T47D (cell line): ENCODE data around the gene MRPL16.
A peak's percentile ranks its signal among the peaks of the same experiment; 100 is the strongest.
"Not testable (repeated sequence)": the region's sequence is repeated elsewhere in the genome, so short reads cannot be mapped to it uniquely, and the experiment has no call there.

ENCODE experiments used
- DNase-seq, 2 experiments: peaks; one replicate each; pipeline versions ENCODE4 v3.0.0 to v3.0.0-alpha.2; 2011 to 2012; ENCODE audit warnings: low read depth in 1 of 2, low spot score in 1 of 2
- JUND ChIP-seq: IDR thresholded peaks from 2 replicates; pipeline ENCODE4 v1.6.1; 2012; ENCODE audit warnings: low read depth
- in situ Hi-C: cut with HindIII; loops from 2 replicates; pipeline ENCODE4 v1.10.0; 2016; ENCODE audit warnings: low sequenced_read_pairs, low pct_unique_long_range_greater_than_20kb

MRPL16 gene

DNA sequence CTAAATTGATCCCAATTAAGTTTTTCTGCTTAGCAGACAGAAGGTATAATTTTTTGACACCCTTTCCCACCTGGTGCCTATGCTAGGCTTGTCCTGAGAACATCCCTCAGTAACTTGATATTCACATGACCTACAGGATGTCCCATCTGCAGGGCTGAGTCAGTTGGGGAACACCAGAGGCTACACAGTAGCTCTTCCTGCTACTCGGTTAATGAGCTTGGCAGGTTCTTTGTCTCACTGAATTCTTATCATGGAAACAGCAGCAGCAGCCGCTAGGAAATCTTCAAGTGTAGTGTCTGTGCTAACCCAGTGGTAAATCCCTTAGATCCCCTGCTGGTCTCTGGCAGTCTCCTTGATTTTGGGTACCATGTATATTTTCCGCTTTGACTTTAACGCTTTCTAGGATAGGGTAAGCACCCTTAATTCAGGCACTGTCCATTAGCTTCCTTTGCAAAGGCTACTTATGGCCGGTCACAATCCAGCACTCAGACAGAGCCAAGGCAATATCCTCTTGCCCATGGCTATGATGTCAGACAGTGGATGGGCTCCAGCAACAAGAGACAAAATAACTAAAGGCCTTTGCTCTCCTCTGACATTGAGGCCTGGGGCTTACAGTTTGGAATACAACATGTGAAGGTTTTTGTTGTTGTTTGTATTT lies 8.5 kb downstream of the MRPL16 start:
- TF ChIP-seq JUND: no peak
- in situ Hi-C loops: no loop called here

GRCh38 chr11:59801160-59801706 lies 9.3 kb downstream of the MRPL16 start:
- DNase-seq: no peak
- TF ChIP-seq JUND: no peak
- in situ Hi-C loops: no loop called here

More for the DNA sequence above, 8.5 kb downstream of the MRPL16 start:
- no peak for DNase-seq

DNA sequence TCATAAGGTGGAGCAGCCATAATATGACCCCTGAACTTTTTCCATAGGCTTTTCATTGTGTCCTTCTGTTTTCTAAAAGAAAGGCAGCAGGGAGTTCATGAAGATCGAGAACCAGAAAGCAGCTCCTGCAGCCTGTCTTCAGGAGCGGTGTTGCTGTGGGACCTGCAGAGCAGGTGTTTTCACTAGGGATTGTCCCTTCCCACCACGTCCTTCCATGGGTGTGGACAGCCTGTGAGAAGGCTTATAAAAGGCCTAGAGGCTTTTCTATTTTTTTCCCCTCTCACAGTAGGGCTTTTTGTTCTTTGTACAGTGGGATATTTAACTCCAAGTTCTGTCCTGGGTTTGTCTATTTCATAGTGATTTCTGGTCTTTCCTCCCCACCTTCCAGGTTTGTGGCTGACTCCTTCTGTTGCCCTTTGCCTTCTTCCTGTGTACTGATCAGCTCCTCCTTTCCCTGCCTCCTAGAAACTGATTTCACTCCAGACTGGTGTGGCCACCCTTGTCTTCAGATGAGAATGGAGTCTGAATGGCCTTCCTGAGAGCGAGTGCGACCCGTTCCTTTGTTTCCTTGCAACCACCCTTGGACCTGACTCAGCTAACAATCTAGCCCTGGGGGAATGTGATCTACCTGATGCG lies 10.1 kb downstream of the MRPL16 start:
- DNase-seq: no peak
- in situ Hi-C loops: no loop called here
- no peak for TF ChIP-seq JUND

DNA sequence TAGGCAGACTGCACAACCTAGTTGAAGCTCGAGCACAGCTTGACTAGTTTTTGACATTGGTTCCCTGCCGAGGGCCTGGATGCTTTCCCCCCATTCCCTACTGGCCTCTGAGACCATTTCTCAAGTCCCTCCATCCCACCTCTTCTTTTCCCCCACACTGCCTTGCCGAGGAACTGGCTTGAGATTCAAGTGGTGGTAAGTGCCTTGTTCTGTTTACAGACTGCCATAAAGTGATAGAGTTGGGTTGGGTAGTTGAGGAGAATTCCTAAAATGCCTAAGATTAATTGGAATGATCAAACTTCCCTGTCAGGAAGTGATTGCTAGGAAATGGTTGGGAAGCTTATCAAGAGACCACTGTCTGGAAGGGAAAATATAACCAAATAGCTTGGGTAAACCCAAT lies 16.2 kb downstream of the MRPL16 start:
- DNase-seq: no peak
- TF ChIP-seq JUND: no peak
- in situ Hi-C loops: no loop called here

- in situ Hi-C loops: no loop called here
- no peak for DNase-seq
- no peak for TF ChIP-seq JUND
Measured at GRCh38 chr11:59792507-59792906, 18.1 kb downstream of the MRPL16 start.

- DNase-seq: peak in 1 of 2 experiments; percentile 31
- TF ChIP-seq JUND: no peak
- in situ Hi-C loops: no loop called here
Measured at GRCh38 chr11:59791639-59792038, 18.9 kb downstream of the MRPL16 start.

- in situ Hi-C loops: no loop called here
- DNase-seq: no peak
Measured at GRCh38 chr11:59787816-59788215, 22.8 kb downstream of the MRPL16 start.

GRCh38 chr11:59787255-59787588 lies 23.4 kb downstream of the MRPL16 start:
- no peak for TF ChIP-seq JUND
- DNase-seq: peak in 1 of 2 experiments; percentile 24
- in situ Hi-C loops: no loop called here

More at GRCh38 chr11:59787816-59788215, 22.8 kb downstream of the MRPL16 start:
- TF ChIP-seq JUND: no peak

DNA sequence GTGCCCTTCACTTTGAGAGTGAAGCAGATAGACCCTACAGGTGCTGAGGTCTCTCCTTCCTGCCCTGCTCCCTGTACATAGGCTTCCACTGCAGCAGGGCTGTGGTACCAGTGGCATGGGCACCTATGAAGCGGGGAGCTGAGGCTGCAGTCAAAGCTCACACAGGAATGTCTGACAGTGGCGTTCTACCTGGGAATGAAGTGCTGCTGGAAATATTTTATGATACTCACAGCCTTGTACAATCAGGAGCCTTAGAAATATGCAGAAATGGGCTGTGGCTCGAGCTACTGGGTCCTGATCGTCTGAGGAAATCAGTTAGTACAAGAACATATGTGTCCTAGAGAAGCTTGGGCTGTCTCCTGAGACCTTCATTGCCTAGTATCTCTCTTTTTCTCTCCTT lies 24.8 kb downstream of the MRPL16 start:
- no peak for DNase-seq
- no peak for TF ChIP-seq JUND
- in situ Hi-C loops: no loop called here

DNA sequence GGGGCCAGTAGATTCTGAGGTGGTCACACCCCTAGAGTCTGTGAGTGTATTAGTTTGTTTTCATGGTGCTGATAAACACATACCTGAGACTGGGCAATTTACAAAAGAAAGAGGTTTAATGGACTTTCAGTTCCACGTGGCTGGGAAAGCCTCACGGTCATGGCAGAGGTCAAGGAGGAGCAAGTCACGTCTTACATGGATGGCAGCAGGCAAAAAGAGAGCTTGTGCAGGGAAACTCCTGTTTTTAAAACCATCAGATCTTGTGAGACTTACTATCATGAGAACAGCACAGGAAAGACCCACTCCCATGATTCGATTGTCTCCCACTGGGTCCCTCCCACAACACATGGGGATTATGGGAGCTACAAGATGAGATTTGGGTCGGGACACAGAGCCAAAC lies 26.1 kb downstream of the MRPL16 start:
- in situ Hi-C loops: not testable (repeated sequence)

DNA sequence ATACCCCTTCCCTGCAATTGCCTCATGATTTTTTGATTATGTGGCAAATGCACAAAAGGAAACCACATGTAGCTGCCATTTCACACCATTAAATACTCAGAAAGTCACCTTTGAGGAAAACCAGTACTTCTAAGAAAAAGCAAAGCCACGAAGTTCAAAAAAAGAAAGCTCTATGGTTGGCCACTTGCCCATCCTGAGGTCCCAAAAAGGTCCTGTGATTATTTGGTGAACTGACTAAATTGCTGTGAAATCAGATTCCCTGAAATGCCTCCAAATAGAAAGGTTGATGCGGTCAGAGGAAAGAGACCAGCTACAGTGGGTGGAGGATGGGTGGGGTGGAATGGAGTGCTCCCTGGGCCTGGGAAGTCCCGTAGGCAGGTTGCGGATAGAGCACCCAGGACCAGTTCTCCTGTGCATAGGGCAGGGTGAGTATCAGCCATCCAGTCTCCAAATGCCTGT lies 26.9 kb downstream of the MRPL16 start:
- no peak for TF ChIP-seq JUND
- DNase-seq: no peak
- in situ Hi-C loops: no loop called here

More for the DNA sequence above, 26.1 kb downstream of the MRPL16 start:
- not testable (repeated sequence) for DNase-seq

DNA sequence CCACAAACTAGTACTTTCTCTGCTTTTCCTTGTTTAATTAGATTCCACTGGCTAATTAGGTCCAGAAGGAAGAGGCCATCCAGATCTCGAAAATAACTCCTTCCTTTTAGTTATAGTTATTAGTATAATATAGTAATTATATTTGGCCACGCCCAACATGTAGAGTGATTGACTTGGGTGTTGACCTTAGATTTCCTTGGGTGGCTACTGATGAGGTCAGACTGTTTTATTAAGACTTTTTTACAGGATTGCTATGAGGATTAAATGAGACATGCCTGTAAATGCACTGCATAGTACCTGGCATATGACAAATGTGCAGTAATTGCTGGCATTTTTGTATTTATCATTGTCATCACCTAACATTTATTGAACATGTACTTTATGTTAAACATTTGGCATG lies 28.5 kb downstream of the MRPL16 start:
- no peak for TF ChIP-seq JUND
- in situ Hi-C loops: no loop called here
- DNase-seq: no peak

DNA sequence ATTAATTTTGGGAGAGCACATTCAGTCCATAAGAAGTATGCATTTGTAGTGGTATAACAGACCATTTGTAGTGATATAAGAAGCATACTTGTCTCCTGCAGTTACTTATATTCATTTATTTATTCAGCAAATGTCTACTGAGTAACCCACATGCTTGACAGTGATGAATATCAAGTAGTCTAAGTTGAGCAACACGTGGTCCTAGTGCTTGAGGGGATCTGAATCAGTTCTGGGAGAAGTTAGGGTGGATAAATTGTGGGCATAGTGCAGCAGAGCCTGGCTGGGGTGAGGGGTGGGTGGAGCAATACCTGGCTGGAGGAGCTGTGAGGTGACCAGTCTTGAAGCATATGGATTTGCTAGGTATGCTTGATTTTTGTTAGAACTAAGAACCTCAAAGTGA lies 31.1 kb downstream of the MRPL16 start:
- TF ChIP-seq JUND: no peak
- in situ Hi-C loops: no loop called here
- no peak for DNase-seq
